Smooth muscle cell (in vitro differentiated cells): Measurements from ENCODE around the gene SLC6A17. TPM values are rescaled to one million over a fixed set of nuclear protein-coding genes. Genes with fewer than 3 reads are reported as not detected.

Source experiments
- DNase-seq: peaks from one replicate; lab custom pipeline; 2025; ENCODE audit not compliant: unreplicated experiment; lab: John Stamatoyannopoulos, UW
- H2AFZ ChIP-seq: fragments of 200-600 bp; sonication (generic); 2 replicates; pipeline ENCODE4 v1.6.0; 2016; ENCODE audit warnings: antibody characterized with exemption, low read depth, mild to moderate bottlenecking
- H3F3A ChIP-seq: fragments of 200-600 bp; sonication (generic); 2 replicates; pipeline ENCODE4 v1.6.0; 2017; ENCODE audit warnings: antibody characterized with exemption, low read depth
- H3K27ac ChIP-seq: fragments of 200-600 bp; sonication (generic); 2 replicates; pipeline ENCODE4 v1.5.1; 2016; ENCODE audit warnings: low read depth, mild to moderate bottlenecking
- H3K27me3 ChIP-seq: fragments of 200-600 bp; sonication (generic); 2 replicates; pipeline ENCODE4 v1.6.1; 2016; ENCODE audit warnings: low read depth, mild to moderate bottlenecking
- H3K36me3 ChIP-seq: fragments of 200-600 bp; sonication (generic); 2 replicates; pipeline ENCODE4 v1.5.1; 2016; ENCODE audit warnings: low read depth
- H3K4me1 ChIP-seq: fragments of 200-600 bp; sonication (generic); 2 replicates; pipeline ENCODE4 v1.5.1; 2016; ENCODE audit warnings: low read depth
- H3K4me2 ChIP-seq: fragments of 200-600 bp; sonication (generic); 2 replicates; pipeline ENCODE4 v1.6.0; 2016; ENCODE audit warnings: mild to moderate bottlenecking
- H3K4me3 ChIP-seq: fragments of 200-600 bp; sonication (generic); 2 replicates; pipeline ENCODE4 v1.5.1; 2016; ENCODE audit warnings: mild to moderate bottlenecking
- H3K79me2 ChIP-seq: fragments of 200-600 bp; sonication (generic); 2 replicates; pipeline ENCODE4 v1.6.0; 2016; ENCODE audit warnings: low read depth, mild to moderate bottlenecking
- H3K9ac ChIP-seq: fragments of 200-600 bp; sonication (generic); 2 replicates; pipeline ENCODE4 v1.6.0; 2016; ENCODE audit warnings: low read depth
- H3K9me3 ChIP-seq: fragments of 200-600 bp; sonication (generic); replicated peaks from 2 replicates; pipeline ENCODE4 v1.5.1; 2016; ENCODE audit warnings: low read depth
- H4K20me1 ChIP-seq: fragments of 200-600 bp; sonication (generic); 2 replicates; pipeline ENCODE4 v1.6.0; 2016; ENCODE audit warnings: low read depth
- CTCF ChIP-seq: fragments of 200-600 bp; sonication (generic); IDR thresholded peaks from 2 replicates; pipeline ENCODE4 v1.5.1; 2017; ENCODE audit warnings: borderline replicate concordance, mild to moderate bottlenecking, antibody characterized with exemption; ENCODE audit not compliant: insufficient read depth, poor library complexity, severe bottlenecking
- WGBS: methylation state at CpG from one replicate; pipeline ENCODE4 v1.1.7; 2016; ENCODE audit warnings: low lambda C conversion rate; 5-methylcytosine and 5-hydroxymethylcytosine counted together
- polyA plus RNA-seq: library from polyadenylated mRNA; unstranded; fragments of >200 nt; fragmentation: Nextera tagmentation; extraction: Ambion mirVana; gene quantifications from 2 replicates; pipeline ENCODE4 v1.2.1, GENCODE V29; 2016
- total RNA-seq: library from RNA; depleted of rRNA; stranded (reverse); fragments of >200 nt; gene quantifications from 2 replicates; pipeline ENCODE4 v1.2.3, GENCODE V29; 2014

SLC6A17 gene
- total and polyA plus RNA-seq, 2 experiments from 2014 or later: 3.2 to 4.0 TPM

- H3F3A ChIP-seq: no peaks in the 10 kb centered on the region
- H2AFZ ChIP-seq: peak overlapping the region; percentile 44
- no peak overlapping the region for H3K27ac ChIP-seq
- H3K36me3 ChIP-seq: no peaks in the 10 kb centered on the region
- H3K27me3 ChIP-seq: no peaks in the 10 kb centered on the region
- no peak overlapping the region for H3K9ac ChIP-seq
- no peak for DNase-seq
- no peaks in the 10 kb centered on the region for H4K20me1 ChIP-seq
- no peaks in the 10 kb centered on the region for H3K79me2 ChIP-seq
- no peaks in the 10 kb centered on the region for H3K4me1 ChIP-seq
- H3K4me3 ChIP-seq: no peak overlapping the region
- peak; percentile 83 for TF ChIP-seq CTCF
- 22% methylated on average over 6 of the region's 6 CpGs for WGBS
- H3K9me3 ChIP-seq: no peaks in the 10 kb centered on the region
- peak overlapping the region; percentile 33 for H3K4me2 ChIP-seq
Measured at GRCh38 chr1:110203021-110203661, 52.8 kb downstream of the SLC6A17 start.

GRCh38 chr1:110205156-110205555 is 54.9 kb downstream of the SLC6A17 start:
- H3K79me2 ChIP-seq: no peaks in the 10 kb centered on the region
- no peaks in the 10 kb centered on the region for H3K9me3 ChIP-seq
- WGBS: 87% methylated on average over 4 of the region's 4 CpGs
- no peak overlapping the region for H2AFZ ChIP-seq
- H3K27ac ChIP-seq: no peak overlapping the region
- no peaks in the 10 kb centered on the region for H3K27me3 ChIP-seq
- no peak overlapping the region for H3K4me2 ChIP-seq
- H4K20me1 ChIP-seq: no peaks in the 10 kb centered on the region
- no peak overlapping the region for H3K4me3 ChIP-seq
- peaks cover 7% of the 10 kb centered on the region for H3F3A ChIP-seq
- no peak overlapping the region for H3K9ac ChIP-seq
- TF ChIP-seq CTCF: no peak
- no peak for DNase-seq
- H3K36me3 ChIP-seq: no peaks in the 10 kb centered on the region
- peaks cover 8% of the 10 kb centered on the region for H3K4me1 ChIP-seq

GRCh38 chr1:110205591-110206155 is 55.4 kb downstream of the SLC6A17 start:
- Histone ChIP-seq H4K20me1 (no peaks in the 10 kb centered on the region), H3K4me1 (peaks cover 9% of the 10 kb centered on the region), H3K9ac (no peak overlapping the region), H3F3A (peaks cover 7% of the 10 kb centered on the region), H3K27me3 (no peaks in the 10 kb centered on the region), H3K79me2 (no peaks in the 10 kb centered on the region), H3K4me2 (no peak overlapping the region), H3K36me3 (no peaks in the 10 kb centered on the region), H3K9me3 (no peaks in the 10 kb centered on the region), H3K27ac (no peak overlapping the region), H2AFZ (no peak overlapping the region), H3K4me3 (no peak overlapping the region)
- WGBS: 93% methylated on average over 6 of the region's 6 CpGs
- no peak for DNase-seq
- no peak for TF ChIP-seq CTCF
